LoVo (cell line): ENCODE measurements around the gene PRKAG2.
A peak's percentile ranks its signal among the peaks of the same experiment; 100 is the strongest.

Source experiments
- DNase-seq: peaks from one replicate; pipeline ENCODE4 v3.0.0-alpha.2; 2016; ENCODE audit warnings: low spot score

The PRKAG2 gene

DNA sequence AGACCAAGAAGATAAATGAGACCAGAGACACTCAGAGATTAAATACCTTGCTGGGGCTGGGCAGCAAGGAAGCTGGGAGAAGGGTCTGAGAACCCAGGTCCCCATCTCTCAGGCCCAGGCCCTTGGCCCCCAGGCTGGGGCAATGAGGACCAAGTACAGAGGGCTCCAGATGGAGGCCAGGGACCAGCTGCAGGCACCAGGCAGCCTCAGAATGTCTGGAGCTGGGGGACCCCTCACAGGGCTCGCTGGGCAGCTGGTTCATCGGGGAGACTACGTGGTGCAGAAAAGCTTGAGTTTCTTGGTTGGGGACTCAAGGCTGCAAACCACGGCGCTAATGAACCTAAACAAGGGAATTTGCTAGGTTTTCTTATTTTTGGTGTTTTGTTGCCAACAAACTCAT lies 75.6 kb downstream of the PRKAG2 start:
- no peak for DNase-seq

DNA sequence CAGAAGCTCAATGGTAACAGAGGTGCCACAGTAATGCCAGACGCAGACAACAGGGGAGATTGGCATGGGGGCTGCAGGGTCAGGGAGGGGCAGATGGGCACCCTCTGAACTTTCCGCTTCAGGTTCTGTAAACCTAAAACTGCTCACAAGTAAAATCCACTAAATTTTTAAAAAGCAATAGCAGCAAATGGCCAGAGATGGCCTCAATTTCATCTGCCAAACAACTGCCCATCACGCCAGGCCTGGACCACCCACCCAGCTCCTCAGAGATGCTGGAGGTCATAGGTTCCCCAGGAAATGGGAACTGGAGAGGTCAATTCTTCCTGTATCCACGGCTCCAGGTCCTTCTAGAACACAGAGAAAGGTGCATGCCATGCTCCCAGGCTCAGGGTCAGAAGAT lies 76.1 kb downstream of the PRKAG2 start:
- DNase-seq = no peak

DNA sequence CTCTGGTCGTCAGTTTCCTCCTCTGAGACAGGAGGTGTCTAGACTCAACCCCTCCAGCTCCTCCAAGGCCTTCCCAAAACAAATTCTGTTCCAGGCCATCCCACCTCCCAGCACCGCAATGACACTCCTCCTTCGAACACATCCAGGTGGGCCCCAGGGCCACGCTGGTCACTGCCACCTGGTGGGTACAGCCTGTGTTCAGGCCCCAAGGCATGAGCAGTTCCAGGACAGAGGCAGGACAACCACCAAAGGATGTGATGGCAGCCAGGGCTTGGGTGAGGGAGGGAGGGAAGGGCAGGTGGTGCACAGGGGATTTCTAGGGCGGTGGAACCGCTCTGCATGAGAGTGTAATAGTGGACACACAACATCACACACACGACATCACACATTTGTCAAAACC lies 76.5 kb downstream of the PRKAG2 start:
- no peak for DNase-seq

DNA sequence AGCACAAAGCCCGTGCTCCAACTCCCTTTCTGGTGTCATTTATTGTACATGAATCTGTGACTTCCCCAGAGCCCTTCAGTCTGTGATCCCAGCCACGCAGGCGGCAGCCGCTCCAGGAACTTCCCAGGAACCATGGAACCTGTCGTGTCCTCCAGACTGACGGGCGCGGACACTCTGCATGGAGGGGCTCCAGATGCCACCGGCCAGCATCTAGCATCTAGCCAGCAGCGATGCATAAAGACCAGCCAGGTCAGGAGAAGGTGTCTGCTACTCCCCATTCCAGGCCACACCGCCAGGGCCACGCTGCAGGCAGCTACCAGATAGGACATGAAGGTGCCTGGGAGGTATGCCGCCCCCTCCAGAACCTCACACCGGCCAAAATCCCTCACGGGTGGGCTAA lies 77.4 kb downstream of the PRKAG2 start:
- no peak for DNase-seq

GRCh38 chr7:151798851-151799448 lies 78.0 kb downstream of the PRKAG2 start:
- no peak for DNase-seq

GRCh38 chr7:151797667-151798307 lies 79.1 kb downstream of the PRKAG2 start:
- DNase-seq = peak; percentile 12

DNA sequence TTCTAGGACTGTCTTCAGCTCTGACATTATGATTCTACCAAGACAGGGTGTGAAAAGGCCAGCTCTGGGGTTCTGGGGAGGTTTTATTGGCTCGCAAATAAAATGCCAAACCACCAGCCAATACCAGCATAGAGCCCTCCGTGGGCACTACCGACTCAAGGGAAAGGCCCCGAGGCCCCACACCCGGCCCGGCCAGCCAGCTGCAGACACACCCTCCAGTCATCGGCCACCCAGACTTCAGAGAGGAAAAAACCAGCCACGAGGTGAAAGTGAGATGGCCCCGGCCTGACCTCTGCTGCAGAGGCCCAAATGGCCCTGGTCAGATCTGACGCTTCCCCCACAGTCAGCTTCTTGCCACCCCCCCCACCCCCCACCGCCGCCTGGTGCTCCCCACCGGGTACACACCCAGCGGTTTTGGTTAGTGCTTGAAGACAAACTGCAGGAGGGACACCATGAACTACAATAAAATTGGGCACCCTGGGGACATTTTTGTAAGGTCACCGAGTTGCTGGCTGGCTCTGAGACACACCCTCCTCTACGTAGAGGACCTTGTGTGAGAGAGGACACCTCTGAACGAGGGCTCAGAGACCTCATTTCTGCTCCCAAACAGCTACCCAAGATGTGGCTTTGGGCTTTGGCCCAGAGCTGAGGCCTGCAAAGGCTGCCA lies 79.9 kb downstream of the PRKAG2 start:
- DNase-seq = peak; percentile 45

DNA sequence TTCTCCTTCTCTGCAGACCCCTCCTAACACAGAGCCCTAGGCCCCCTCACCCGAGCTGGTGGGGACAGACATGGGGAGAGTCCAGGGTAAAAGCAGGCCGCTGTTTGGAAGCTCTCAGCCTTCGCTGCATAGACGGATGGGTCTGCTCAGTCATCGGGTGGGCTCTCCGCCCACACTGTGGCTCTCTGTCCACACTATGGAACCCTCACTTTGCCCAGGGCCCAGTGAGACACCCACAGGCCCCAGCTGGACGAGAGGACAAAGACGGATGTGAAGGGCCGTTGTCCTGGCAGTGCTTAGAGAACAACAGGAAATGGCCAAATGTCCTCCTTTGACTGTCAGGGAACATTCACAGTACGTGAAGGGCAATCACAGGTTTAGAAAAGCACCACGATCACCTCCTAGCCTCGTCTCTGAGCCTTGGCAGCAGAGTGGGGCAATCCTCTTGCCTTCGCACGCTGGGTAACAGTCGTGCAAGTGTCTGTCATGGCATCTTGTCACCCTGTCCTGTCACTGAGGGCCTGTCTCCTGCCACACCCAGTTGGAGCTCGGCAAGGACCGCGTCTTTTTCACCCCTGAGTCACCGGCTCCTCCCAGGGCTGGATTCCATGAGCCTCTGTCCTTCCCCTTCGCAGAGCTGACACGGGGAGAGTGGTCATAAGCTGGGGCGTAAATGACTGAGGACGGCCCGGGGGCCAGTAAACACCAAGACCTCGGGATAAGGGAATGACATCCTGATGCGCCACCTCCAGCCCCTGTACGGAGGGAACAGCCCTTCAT lies 80.6 kb downstream of the PRKAG2 start:
- DNase-seq = peak; percentile 90

GRCh38 chr7:151795168-151795811 lies 81.6 kb downstream of the PRKAG2 start:
- DNase-seq = no peak

GRCh38 chr7:151794508-151795167 lies 82.3 kb downstream of the PRKAG2 start:
- DNase-seq = no peak

- no peak for DNase-seq
Measured at GRCh38 chr7:151793991-151794507, 82.9 kb downstream of the PRKAG2 start.

DNA sequence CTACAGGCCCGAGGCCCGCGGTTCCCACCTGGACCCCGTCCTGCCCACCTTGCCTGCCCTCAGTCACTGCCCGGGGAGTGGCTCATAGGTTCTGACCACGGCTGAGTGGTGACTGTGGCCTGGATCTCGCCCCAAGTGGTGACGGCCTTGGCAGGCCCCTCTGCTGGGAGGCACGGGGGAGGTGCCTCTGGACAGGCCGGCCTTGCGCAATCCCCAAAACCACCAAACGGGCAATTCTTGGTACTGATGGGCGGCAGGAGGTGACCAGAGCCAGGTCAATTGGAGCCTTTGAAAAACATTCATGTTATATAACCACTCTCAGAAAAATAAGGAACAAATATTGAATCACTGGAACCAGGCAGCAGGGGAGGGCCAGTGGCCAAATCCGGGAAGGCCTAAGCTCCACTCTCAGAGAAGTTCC lies 83.4 kb downstream of the PRKAG2 start:
- DNase-seq = no peak

DNA sequence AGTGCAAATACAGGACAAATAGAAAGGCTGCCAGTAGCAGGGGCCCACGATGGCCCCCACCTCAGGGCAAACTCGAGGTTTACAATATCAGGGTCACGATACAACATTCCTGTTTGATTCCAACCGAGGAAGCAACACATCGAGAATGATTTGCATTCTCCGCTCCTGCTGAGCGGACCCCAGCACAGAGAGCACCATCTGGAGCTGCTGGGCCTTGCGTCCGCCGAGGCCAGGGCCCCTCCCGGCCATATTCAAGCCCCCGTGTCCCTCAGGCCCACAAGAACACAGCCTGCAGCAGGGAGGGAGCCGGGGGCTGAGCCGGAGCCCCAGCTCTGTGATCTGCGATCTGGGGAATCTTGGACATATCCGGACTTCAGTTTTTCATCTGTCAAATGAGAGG lies 84.3 kb downstream of the PRKAG2 start:
- DNase-seq = no peak

DNA sequence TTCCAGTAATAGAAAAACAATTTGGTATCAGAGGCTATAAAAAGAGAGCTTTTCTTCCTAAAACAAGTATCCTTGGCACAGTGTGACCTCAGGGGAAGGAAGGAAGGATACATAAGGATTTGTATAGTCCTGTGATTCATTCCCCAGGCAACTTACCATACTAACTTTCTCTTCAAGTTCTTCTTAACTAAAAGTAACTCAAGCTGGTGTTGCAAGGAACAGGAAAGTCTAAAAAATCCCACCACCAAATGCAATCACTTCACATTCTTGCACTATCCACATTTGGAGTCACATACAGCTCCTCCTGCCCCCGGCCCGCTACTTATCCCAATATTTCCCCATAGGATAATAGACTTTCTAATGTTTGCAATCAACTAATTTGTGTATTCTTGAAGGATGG lies 84.8 kb downstream of the PRKAG2 start:
- no peak for DNase-seq

GRCh38 chr7:151790830-151791620 lies 85.9 kb downstream of the PRKAG2 start:
- no peak for DNase-seq

DNA sequence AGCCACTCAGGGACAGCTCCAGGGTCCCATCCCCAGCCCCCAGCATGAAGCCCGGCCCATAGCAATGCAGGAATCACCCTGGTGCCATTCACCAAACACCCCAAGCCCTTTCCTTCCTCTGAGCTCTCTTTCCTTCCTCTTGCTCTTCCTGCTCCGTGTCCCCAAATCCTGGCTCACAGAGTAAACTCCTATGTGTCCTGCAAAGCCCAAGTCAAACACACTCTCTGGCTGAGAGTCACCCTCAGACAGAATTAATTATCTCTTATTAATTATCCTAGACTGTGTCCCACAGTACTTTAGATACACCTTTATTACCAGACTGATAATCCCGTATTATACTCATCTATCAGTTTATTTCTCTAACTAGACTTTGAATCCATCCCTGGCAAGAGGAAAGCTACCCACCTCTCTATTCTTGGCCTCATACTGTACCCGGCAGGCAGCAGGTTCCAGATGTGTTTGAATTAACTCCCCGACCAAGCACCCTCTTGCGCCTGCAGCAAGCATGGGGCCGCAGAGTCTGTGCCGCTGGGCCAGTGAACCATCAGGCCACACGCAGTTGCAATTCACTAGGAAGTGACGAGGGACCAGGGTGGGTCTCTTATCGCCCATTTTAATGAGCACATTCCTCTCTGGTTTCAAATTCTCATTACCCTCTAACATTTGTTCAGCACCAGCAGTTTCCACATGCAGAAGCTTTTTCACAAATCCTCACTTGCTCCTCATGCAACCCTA lies 86.7 kb downstream of the PRKAG2 start:
- no peak for DNase-seq

DNA sequence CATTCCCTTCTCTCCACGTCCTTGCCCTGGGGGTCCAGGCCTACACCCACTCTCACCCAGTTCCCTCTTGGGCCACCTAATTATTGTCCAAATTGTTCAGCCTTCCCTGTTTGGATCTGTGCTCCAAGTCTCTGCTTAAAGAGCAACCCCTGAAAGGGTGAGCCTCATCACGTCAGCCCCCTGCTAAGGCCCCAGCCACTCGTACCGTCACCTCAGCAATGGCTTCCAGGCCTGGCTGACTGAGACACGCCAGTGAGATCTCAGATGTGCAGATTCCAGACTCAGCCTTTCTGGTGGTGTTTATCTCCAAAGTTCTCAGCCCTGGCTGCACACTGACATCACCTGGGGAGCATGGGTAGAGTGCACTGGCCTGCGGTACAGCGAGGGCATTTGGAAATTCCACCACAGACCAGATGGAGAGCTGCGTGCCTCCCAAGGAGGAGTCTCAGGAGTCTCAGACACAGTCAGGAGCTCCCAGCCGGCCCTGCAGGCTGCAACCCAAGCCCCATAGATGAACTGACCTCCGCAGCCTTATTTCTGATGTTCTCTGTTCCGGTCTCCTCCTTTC lies 87.5 kb downstream of the PRKAG2 start:
- no peak for DNase-seq

- DNase-seq = no peak
Measured at GRCh38 chr7:151787348-151787747, 89.6 kb downstream of the PRKAG2 start.

- DNase-seq = no peak
Measured at GRCh38 chr7:151786936-151787335, 90.0 kb downstream of the PRKAG2 start.

DNA sequence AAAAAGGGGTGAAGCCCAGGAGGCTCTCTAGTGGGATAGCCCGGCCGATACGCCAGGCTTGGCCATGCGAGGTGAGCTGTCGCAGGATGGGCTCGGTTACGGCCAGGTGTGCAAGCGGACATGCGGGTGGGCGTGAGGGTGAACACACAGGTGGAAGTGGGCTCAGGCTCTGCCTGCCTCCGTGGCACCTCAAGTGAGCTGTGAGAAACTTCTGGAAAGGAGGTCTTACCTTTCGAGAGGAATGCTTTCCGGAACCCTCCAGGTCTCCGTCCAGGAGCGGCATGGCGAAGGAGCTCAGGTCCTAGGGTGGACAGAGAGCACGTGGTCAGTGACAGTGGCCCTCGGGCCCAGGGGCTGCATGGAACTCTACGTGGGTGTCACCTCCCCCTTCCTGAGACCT lies 90.7 kb downstream of the PRKAG2 start:
- no peak for DNase-seq
